HCT116 (cell line): ENCODE results near the gene POU2AF1. TPM values are rescaled to one million over a fixed set of nuclear protein-coding genes. Genes with fewer than 3 reads are reported as not detected.

Experiments used
- ATAC-seq: fragments of 200-7000 bp; cut with Tn5 transposase; 2 replicates; pipeline ENCODE4 v1.9.1; 2020; ENCODE audit warnings: mild to moderate bottlenecking, moderate library complexity
- BruUV-seq: library from RNA; stranded (reverse); fragments of 400-500 nt; replicated peaks from 2 replicates; lab custom pipeline; 2021; lab: Mats Ljungman, UMichigan
- CTCF ChIA-PET: fragments of 300-600 bp; sonication (Branson Sonifier 250); formaldehyde crosslinking; loops from one replicate; lab custom pipeline; 2021; ENCODE audit warnings: antibody characterized with exemption; lab: Charles Lee
- POLR2A ChIA-PET: fragments of 300-600, 350-600 bp; sonication (Branson Sonifier 250); formaldehyde crosslinking; loops from one replicate; lab custom pipeline; 2021; ENCODE audit warnings: antibody characterized with exemption; lab: Charles Lee
- RAD21 ChIA-PET, 2 experiments: fragments of 300-600 bp; sonication (Branson Sonifier 250); formaldehyde crosslinking; loops; one replicate each; lab custom pipeline; 2023; ENCODE audit warnings: low total read pairs in 2 of 2; ENCODE audit not compliant: uncharacterized antibody in 2 of 2, unreplicated experiment in 2 of 2, low non-redundant PET in 1 of 2; lab: Charles Lee
- DNase-seq: peaks from one replicate; pipeline ENCODE4 v3.0.0-alpha.2; 2010; ENCODE audit warnings: low read depth, low spot score
- H2AFZ ChIP-seq: fragments of 200-600 bp; shearing (Covaris generic), sonication (generic); 2 replicates; pipeline ENCODE4 v1.6.1; 2017; ENCODE audit warnings: low read depth, mixed run types, mixed read lengths, antibody characterized with exemption, low read length; ENCODE audit not compliant: poor library complexity, severe bottlenecking
- H3K27ac ChIP-seq: 2 replicates; pipeline ENCODE4 v1.5.1; 2012; ENCODE audit warnings: low read depth, low read length
- H3K27me3 ChIP-seq: fragments of 200-600 bp; sonication (generic); 2 replicates; pipeline ENCODE4 v1.6.1; 2016; ENCODE audit warnings: mixed run types, low read length, mixed read lengths; ENCODE audit not compliant: insufficient read depth
- H3K36me3 ChIP-seq, 2 experiments: fragments of 200-500 bp in 1 of 2; fragments of 200-600 bp in 1 of 2; sonication (Bioruptor generic) in 1 of 2; sonication (generic) in 1 of 2; 2 replicates each; pipeline versions ENCODE4 v1.5.1 to v1.6.1; 2014 to 2016; ENCODE audit warnings: low read length in 2 of 2, inconsistent platforms in 1 of 2, mixed read lengths in 1 of 2, mixed run types in 1 of 2; ENCODE audit not compliant: insufficient read depth in 2 of 2, control insufficient read depth in 1 of 2
- H3K4me1 ChIP-seq, 2 experiments: fragments of 200-600 bp in 1 of 2; sonication (generic) in 1 of 2; 2 replicates each; pipeline versions ENCODE4 v1.5.1 to v1.6.1; 2012 to 2017; ENCODE audit warnings: low read length in 2 of 2, inconsistent platforms in 1 of 2, mild to moderate bottlenecking in 1 of 2, mixed read lengths in 1 of 2, mixed run types in 1 of 2, moderate library complexity in 1 of 2; ENCODE audit not compliant: insufficient read depth in 2 of 2, control insufficient read depth in 1 of 2
- H3K4me2 ChIP-seq: fragments of 200-600 bp; sonication (generic); 2 replicates; pipeline ENCODE4 v1.6.1; 2017; ENCODE audit warnings: mixed run types, low read length, mixed read lengths
- H3K4me3 ChIP-seq, 2 experiments: fragments of 200-600 bp in 1 of 2; sonication (generic) in 1 of 2; replicated peaks in 1 of 2; 2 replicates each; pipeline ENCODE4 v1.5.1; 2011 to 2016; ENCODE audit warnings: low read length in 2 of 2, control low read depth in 1 of 2, low read depth in 1 of 2, mild to moderate bottlenecking in 1 of 2, mixed read lengths in 1 of 2, mixed run types in 1 of 2
- H3K79me2 ChIP-seq: fragments of 200-600 bp; sonication (generic); 2 replicates; pipeline ENCODE4 v1.6.1; 2017; ENCODE audit warnings: mild to moderate bottlenecking, mixed run types, low read length, moderate library complexity, mixed read lengths; ENCODE audit not compliant: insufficient read depth
- H3K9ac ChIP-seq: fragments of 200-600 bp; sonication (generic); 2 replicates; pipeline ENCODE4 v1.6.1; 2016; ENCODE audit warnings: low read length, mixed read lengths
- H3K9me2 ChIP-seq: fragments of 200-600 bp; sonication (generic), shearing (Covaris generic); 2 replicates; pipeline ENCODE4 v1.6.1; 2017; ENCODE audit warnings: mixed run types, mild to moderate bottlenecking, moderate library complexity; ENCODE audit not compliant: insufficient read depth
- H3K9me3 ChIP-seq, 2 experiments: fragments of 200-500 bp in 1 of 2; fragments of 200-600 bp in 1 of 2; sonication (Bioruptor generic) in 1 of 2; sonication (generic) in 1 of 2; 2 replicates each; pipeline ENCODE4 v1.6.1; 2014 to 2017; ENCODE audit warnings: low read length in 2 of 2, mixed read lengths in 2 of 2, inconsistent platforms in 1 of 2, low read depth in 1 of 2, mild to moderate bottlenecking in 1 of 2, mixed run types in 1 of 2, moderate library complexity in 1 of 2; ENCODE audit not compliant: control insufficient read depth in 1 of 2, insufficient read depth in 1 of 2
- H4K20me1 ChIP-seq: fragments of 200-600 bp; sonication (generic), shearing (Covaris generic); 2 replicates; pipeline ENCODE4 v1.6.1; 2017; ENCODE audit warnings: mixed run types, mild to moderate bottlenecking, moderate library complexity; ENCODE audit not compliant: insufficient read depth
- CBX3 ChIP-seq: IDR thresholded peaks from 2 replicates; pipeline ENCODE4 v1.6.1; 2012; ENCODE audit warnings: low read depth
- CEBPB ChIP-seq: IDR thresholded peaks from 2 replicates; pipeline ENCODE4 v1.6.1; 2012; ENCODE audit warnings: low read depth
- CTCF ChIP-seq, 3 experiments: fragments of 200-600 bp in 1 of 3; sonication (generic) in 1 of 3; IDR thresholded peaks in 2 of 3; conservative IDR thresholded peaks in 1 of 3; 2 replicates each; pipeline ENCODE4 v1.5.1; 2012 to 2017; ENCODE audit warnings: low read depth in 2 of 3, low read length in 2 of 3, antibody characterized with exemption in 1 of 3, borderline replicate concordance in 1 of 3, control low read depth in 1 of 3, mild to moderate bottlenecking in 1 of 3, mixed read lengths in 1 of 3, mixed run types in 1 of 3, moderate library complexity in 1 of 3; ENCODE audit not compliant: insufficient read depth in 1 of 3
- ELF1 ChIP-seq: IDR thresholded peaks from 2 replicates; pipeline ENCODE4 v1.6.1; 2012; ENCODE audit warnings: low read depth, borderline replicate concordance
- EZH2 ChIP-seq: fragments of 200-600 bp; sonication (generic); IDR thresholded peaks from 2 replicates; pipeline ENCODE4 v1.6.1; 2017; ENCODE audit warnings: antibody characterized with exemption, mixed run types
- JUND ChIP-seq: IDR thresholded peaks from 2 replicates; pipeline ENCODE4 v1.6.1; 2012
- MAX ChIP-seq: IDR thresholded peaks from 2 replicates; pipeline ENCODE4 v1.6.1; 2012
- POLR2A ChIP-seq: IDR thresholded peaks from 2 replicates; pipeline ENCODE4 v1.7.0; 2011; ENCODE audit warnings: borderline replicate concordance; ENCODE audit not compliant: insufficient read depth, insufficient read length; ENCODE audit errors: extremely low read depth
- REST ChIP-seq: IDR thresholded peaks from 2 replicates; pipeline ENCODE4 v1.6.1; 2012; ENCODE audit warnings: low read depth
- SIN3A ChIP-seq: IDR thresholded peaks from 2 replicates; pipeline ENCODE4 v1.6.1; 2012; ENCODE audit warnings: low read depth
- TCF7L2 ChIP-seq: IDR thresholded peaks from 2 replicates; pipeline ENCODE4 v1.7.0; 2011; ENCODE audit warnings: borderline replicate concordance, inconsistent platforms; ENCODE audit not compliant: insufficient read depth, insufficient read length; ENCODE audit errors: extremely low read depth
- intact Hi-C: fragments of 100-400 bp; cut with micrococcal nuclease; formaldehyde crosslinking; loops from 2 replicates; pipeline ENCODE4 v1.10.0; 2022
- total RNA-seq: library from RNA; stranded (reverse); gene quantifications from one replicate; pipeline ENCODE4 v1.2.1, GENCODE V29; 2021; ENCODE audit not compliant: unreplicated experiment

The POU2AF1 gene
- total RNA-seq, 1 experiment from 2014 or later, result 0.17 TPM

GRCh38 chr11:111352231-111352746, 26.8 kb downstream of the POU2AF1 start:
- RAD21 ChIA-PET, result no interaction called here
- no peak for ATAC-seq
- POLR2A ChIA-PET, result no interaction called here
- no peaks in the 10 kb centered on the region for H3K9me2 ChIP-seq
- no peaks in the 10 kb centered on the region for H4K20me1 ChIP-seq
- no peak overlapping the region for H3K4me3 ChIP-seq
- no TSS peak for BruUV-seq
- H3K27ac ChIP-seq, result no peak overlapping the region
- no peaks in the 10 kb centered on the region for H3K79me2 ChIP-seq
- no peak for DNase-seq
- no peaks in the 10 kb centered on the region for H3K36me3 ChIP-seq
- no peak overlapping the region for H3K9ac ChIP-seq
- TF ChIP-seq JUND (no peak), EZH2 (no peak), SIN3A (no peak), CEBPB (no peak), CBX3 (no peak), POLR2A (no peak), CTCF (IDR thresholded peaks at IDR 0.05 in 2 of 3, conservative IDR thresholded peaks at IDR 0.05 in 1 of 3; ENCODE audit: borderline replicate concordance in 1 of 3, insufficient read depth in 1 of 3, low read depth in 2 of 3, low read length in 2 of 3) (no peak), REST (no peak), TCF7L2 (no peak), ELF1 (no peak), MAX (no peak)
- no peaks in the 10 kb centered on the region for H3K4me1 ChIP-seq
- no peak overlapping the region for H2AFZ ChIP-seq
- H3K9me3 ChIP-seq, result no peaks in the 10 kb centered on the region
- intact Hi-C loops, result no loop called here
- CTCF ChIA-PET, result no interaction called here
- H3K4me2 ChIP-seq, result no peak overlapping the region
- H3K27me3 ChIP-seq, result peaks cover 11% of the 10 kb centered on the region; the same call in 1 of the 2 replicates
